Fibroblast of lung (primary cell): ENCODE data around the gene ENG. TPM values are rescaled to one million over a fixed set of nuclear protein-coding genes. Genes with fewer than 3 reads are reported as not detected.
"Not testable (repeated sequence)": the region's sequence is repeated elsewhere in the genome, so short reads cannot be mapped to it uniquely, and the experiment has no call there.

Experiments used
- DNase-seq, 2 donors: peaks; one replicate each; pipeline versions ENCODE4 v3.0.0 to v3.0.0-alpha.2; 2010; ENCODE audit warnings: low read depth in 2 of 2
- H2AFZ ChIP-seq: 2 replicates; pipeline ENCODE4 v1.5.1; 2012; ENCODE audit warnings: low read length, control low read depth, inconsistent platforms
- H3K27ac ChIP-seq: 2 replicates; pipeline ENCODE4 v1.5.1; 2011; ENCODE audit warnings: low read length, control low read depth; ENCODE audit not compliant: insufficient read depth
- H3K27me3 ChIP-seq: 2 replicates; pipeline ENCODE4 v1.5.1; 2011; ENCODE audit warnings: mild to moderate bottlenecking, low read length; ENCODE audit not compliant: control insufficient read depth, insufficient read depth
- H3K36me3 ChIP-seq: 2 replicates; pipeline ENCODE4 v1.5.1; 2011; ENCODE audit warnings: low read length; ENCODE audit not compliant: control insufficient read depth, insufficient read depth
- H3K4me1 ChIP-seq: 2 replicates; pipeline ENCODE4 v1.5.1; 2011; ENCODE audit warnings: low read length; ENCODE audit not compliant: control insufficient read depth, insufficient read depth; ENCODE audit errors: extremely low read depth
- H3K4me2 ChIP-seq: 2 replicates; pipeline ENCODE4 v1.5.1; 2011; ENCODE audit warnings: low read length, control low read depth; ENCODE audit not compliant: insufficient read depth; ENCODE audit errors: extremely low read depth
- H3K4me3 ChIP-seq, 4 experiments: fragments of 200-600 bp in 1 of 4; sonication (generic) in 1 of 4; replicated peaks in 1 of 4; 2 replicates each; pipeline ENCODE4 v1.5.1; 2011 to 2016; ENCODE audit warnings: low read length in 4 of 4, low read depth in 3 of 4, mild to moderate bottlenecking in 3 of 4, control low read depth in 2 of 4, inconsistent platforms in 1 of 4, mixed read lengths in 1 of 4; ENCODE audit not compliant: insufficient read depth in 1 of 4; ENCODE audit errors: control extremely low read depth in 1 of 4
- H3K79me2 ChIP-seq: 2 replicates; pipeline ENCODE4 v1.5.1; 2012; ENCODE audit warnings: mild to moderate bottlenecking, low read length, inconsistent platforms; ENCODE audit not compliant: control insufficient read depth, insufficient read depth
- H3K9ac ChIP-seq: 2 replicates; pipeline ENCODE4 v1.5.1; 2011; ENCODE audit warnings: mild to moderate bottlenecking, low read length, control low read depth; ENCODE audit not compliant: insufficient read depth
- H3K9me3 ChIP-seq: 2 replicates; pipeline ENCODE4 v1.5.1; 2012; ENCODE audit warnings: low read depth, low read length; ENCODE audit not compliant: control insufficient read depth, insufficient read depth
- H4K20me1 ChIP-seq: 2 replicates; pipeline ENCODE4 v1.5.1; 2011; ENCODE audit warnings: low read length; ENCODE audit not compliant: control insufficient read depth, insufficient read depth; ENCODE audit errors: extremely low read depth
- EZH2 ChIP-seq: IDR thresholded peaks from 2 replicates; pipeline ENCODE4 v1.5.1; 2012; ENCODE audit warnings: low read length, control low read depth, mild to moderate bottlenecking; ENCODE audit errors: missing control alignments
- polyA plus RNA-seq, 2 donors: library from polyadenylated mRNA; depleted of rRNA in 1 of 2; stranded (reverse) in 1 of 2; unstranded in 1 of 2; fragments of >200 nt; gene quantifications; 2 replicates each; pipeline ENCODE4 v1.2.1, GENCODE V29; 2011 to 2012; ENCODE audit warnings: missing spikeins in 1 of 2
- total RNA-seq: library from RNA; depleted of rRNA; stranded (reverse); fragments of >200 nt; gene quantifications from 2 replicates; pipeline ENCODE4 v1.2.1, GENCODE V29; 2014
- TF ChIP-seq, protein P1 (sequence below), 2 donors: IDR thresholded peaks in 1 of 2; conservative IDR thresholded peaks in 1 of 2; 1 replicate in 1 of 2; 2 replicates in 1 of 2; pipeline ENCODE4 v1.5.1; 2011 to 2012; ENCODE audit warnings: low read length in 2 of 2, control low read depth in 1 of 2, inconsistent platforms in 1 of 2, low read depth in 1 of 2, mild to moderate bottlenecking in 1 of 2

The ENG gene
- total and polyA plus RNA-seq, 2 donors (not counting 1 experiment from before 2014, with no cell fraction given), result 30.4 to 59.0 TPM

- Histone ChIP-seq H3K27ac (peak overlapping the region; percentile 68), H3K36me3 (peaks cover 26% of the 10 kb centered on the region), H3K4me3 (peak overlapping the region; percentile 29 to 96 (median 62)), H3K79me2 (peaks cover 40% of the 10 kb centered on the region), H3K4me2 (peak overlapping the region; percentile 62), H3K4me1 (peaks cover 8% of the 10 kb centered on the region), H3K9me3 (no peaks in the 10 kb centered on the region), H3K9ac (peak overlapping the region; percentile 68), H3K27me3 (no peaks in the 10 kb centered on the region), H2AFZ (peak overlapping the region; percentile 68), H4K20me1 (no peaks in the 10 kb centered on the region)
- peak; percentile 67 to 75 for DNase-seq
- TF ChIP-seq EZH2, result no peak
- TF ChIP-seq, protein P1, sequence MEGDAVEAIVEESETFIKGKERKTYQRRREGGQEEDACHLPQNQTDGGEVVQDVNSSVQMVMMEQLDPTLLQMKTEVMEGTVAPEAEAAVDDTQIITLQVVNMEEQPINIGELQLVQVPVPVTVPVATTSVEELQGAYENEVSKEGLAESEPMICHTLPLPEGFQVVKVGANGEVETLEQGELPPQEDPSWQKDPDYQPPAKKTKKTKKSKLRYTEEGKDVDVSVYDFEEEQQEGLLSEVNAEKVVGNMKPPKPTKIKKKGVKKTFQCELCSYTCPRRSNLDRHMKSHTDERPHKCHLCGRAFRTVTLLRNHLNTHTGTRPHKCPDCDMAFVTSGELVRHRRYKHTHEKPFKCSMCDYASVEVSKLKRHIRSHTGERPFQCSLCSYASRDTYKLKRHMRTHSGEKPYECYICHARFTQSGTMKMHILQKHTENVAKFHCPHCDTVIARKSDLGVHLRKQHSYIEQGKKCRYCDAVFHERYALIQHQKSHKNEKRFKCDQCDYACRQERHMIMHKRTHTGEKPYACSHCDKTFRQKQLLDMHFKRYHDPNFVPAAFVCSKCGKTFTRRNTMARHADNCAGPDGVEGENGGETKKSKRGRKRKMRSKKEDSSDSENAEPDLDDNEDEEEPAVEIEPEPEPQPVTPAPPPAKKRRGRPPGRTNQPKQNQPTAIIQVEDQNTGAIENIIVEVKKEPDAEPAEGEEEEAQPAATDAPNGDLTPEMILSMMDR (conservative IDR thresholded peaks at IDR 0.05 in 1 of 2, IDR thresholded peaks at IDR 0.05 in 1 of 2; ENCODE audit: low read depth in 1 of 2, low read length in 2 of 2), result peak; percentile 53 to 56
These were observed 69.2 kb downstream of the ENG start for GRCh38 chr9:127785023-127785932.

GRCh38 chr9:127783111-127784008 is 71.1 kb downstream of the ENG start:
- Histone ChIP-seq H3K4me2 (no peak overlapping the region), H3K4me3 (no peak overlapping the region), H3K27ac (no peak overlapping the region), H3K9me3 (no peaks in the 10 kb centered on the region), H3K4me1 (peaks cover 8% of the 10 kb centered on the region), H2AFZ (no peak overlapping the region), H3K27me3 (no peaks in the 10 kb centered on the region), H3K36me3 (peaks cover 11% of the 10 kb centered on the region), H3K9ac (no peak overlapping the region), H3K79me2 (peaks cover 24% of the 10 kb centered on the region), H4K20me1 (no peaks in the 10 kb centered on the region)
- TF ChIP-seq, protein P1 (conservative IDR thresholded peaks at IDR 0.05 in 1 of 2, IDR thresholded peaks at IDR 0.05 in 1 of 2; ENCODE audit: low read depth in 1 of 2, low read length in 2 of 2), result no peak
- no peak for TF ChIP-seq EZH2
- DNase-seq, result no peak

- H3K9ac ChIP-seq, result no peak overlapping the region
- H4K20me1 ChIP-seq, result no peaks in the 10 kb centered on the region
- no peaks in the 10 kb centered on the region for H3K9me3 ChIP-seq
- no peak overlapping the region for H3K27ac ChIP-seq
- H3K79me2 ChIP-seq, result peaks cover 8% of the 10 kb centered on the region
- no peak for TF ChIP-seq EZH2
- TF ChIP-seq, protein P1 (conservative IDR thresholded peaks at IDR 0.05 in 1 of 2, IDR thresholded peaks at IDR 0.05 in 1 of 2; ENCODE audit: low read depth in 1 of 2, low read length in 2 of 2), result no peak
- no peaks in the 10 kb centered on the region for H3K27me3 ChIP-seq
- H3K4me1 ChIP-seq, result no peaks in the 10 kb centered on the region
- H3K4me3 ChIP-seq, result no peak overlapping the region
- no peak for DNase-seq
- H2AFZ ChIP-seq, result no peak overlapping the region
- H3K4me2 ChIP-seq, result no peak overlapping the region
- no peaks in the 10 kb centered on the region for H3K36me3 ChIP-seq
These were observed 72.7 kb downstream of the ENG start for GRCh38 chr9:127781806-127782205.

DNA sequence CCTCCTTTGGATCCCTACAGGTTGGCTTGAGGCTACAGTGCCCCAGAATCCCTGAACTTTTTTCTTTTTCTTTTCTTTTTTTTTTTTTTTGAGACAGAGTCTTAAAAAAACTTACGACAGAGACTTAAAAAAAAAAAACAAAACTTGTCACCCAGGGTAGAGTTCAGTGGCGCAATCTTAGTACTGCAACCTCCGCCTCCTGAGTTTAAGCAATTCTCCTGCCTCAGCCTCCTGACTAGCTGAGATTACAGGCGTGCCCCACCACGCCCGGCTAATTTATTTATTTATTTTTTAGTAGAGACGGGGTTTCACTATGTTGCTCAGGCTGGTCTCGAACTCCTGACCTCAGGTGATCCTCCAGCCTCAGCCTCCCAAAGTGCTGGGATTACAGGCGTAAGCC is 73.5 kb downstream of the ENG start:
- H3K27ac ChIP-seq, H3K27me3 ChIP-seq, H3K79me2 ChIP-seq, H3K4me1 ChIP-seq, H3K4me3 ChIP-seq, H3K36me3 ChIP-seq, H3K9me3 ChIP-seq, H4K20me1 ChIP-seq, DNase-seq, H2AFZ ChIP-seq, H3K9ac ChIP-seq, H3K4me2 ChIP-seq: not testable (repeated sequence)
